ENCODE data around the gene SMAP1. TPM values are rescaled to one million over a fixed set of nuclear protein-coding genes. Genes with fewer than 3 reads are reported as not detected.

Gene SMAP1
- total and polyA plus RNA-seq, 11 donors = 10.9 to 35.1 (median 29.9) TPM

- no peak overlapping the region for H3K4me3 ChIP-seq
- DNase-seq = no peak
- no peak overlapping the region for H3K27ac ChIP-seq
- no peaks in the 10 kb centered on the region for H3K27me3 ChIP-seq
- H3K4me1 ChIP-seq = peaks cover 0 to 7% (median 0%) of the 10 kb centered on the region in 12 donors
- peaks cover 0 to 16% (median 6%) of the 10 kb centered on the region in 9 donors for H3K36me3 ChIP-seq
- no peaks in the 10 kb centered on the region for H3K9me3 ChIP-seq
- intact Hi-C loops (cut with DNase I) = no loop called here
- ATAC-seq = no peak
- WGBS, 4 donors = 96 to 98% (median 96%) methylated on average over 1 of the region's 1 CpG
- TF ChIP-seq CTCF (IDR thresholded peaks at IDR 0.05) (no peak), POLR2A (IDR thresholded peaks at IDR 0.05) (no peak)
These were observed 181.8 kb downstream of the SMAP1 start for GRCh38 chr6:70849348-70850069.

DNA sequence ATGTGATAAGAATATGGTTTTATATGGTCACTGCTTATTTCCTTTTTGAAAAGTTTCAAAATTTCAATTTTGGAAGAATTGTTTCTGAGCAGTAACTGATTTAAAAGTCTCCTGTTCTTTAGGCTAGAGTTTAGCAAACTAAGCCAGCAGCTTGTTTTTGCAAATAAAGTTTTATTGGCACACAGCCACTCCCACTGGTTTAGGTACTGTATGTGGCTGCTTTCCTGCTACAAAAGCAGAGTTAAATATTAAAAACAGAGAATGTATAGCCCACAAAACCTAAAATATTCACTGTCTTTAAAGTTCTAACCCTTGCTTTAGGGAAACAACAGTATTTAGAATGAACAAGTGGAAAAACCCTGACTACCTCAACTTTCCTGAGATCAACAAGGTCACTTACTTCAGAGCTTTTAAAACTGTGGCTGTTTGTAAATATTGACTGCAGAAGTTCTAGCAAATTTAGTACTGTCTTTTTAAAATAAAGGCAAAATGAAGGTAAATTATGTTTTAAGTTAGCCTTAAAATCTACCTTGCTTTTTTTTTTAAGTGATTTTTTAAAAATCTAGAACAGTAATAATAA, 185.1 kb downstream of the SMAP1 start:
- Histone ChIP-seq H3K36me3 (peaks cover 0 to 30% (median 13%) of the 10 kb centered on the region in 9 donors), H3K27me3 (no peaks in the 10 kb centered on the region), H3K27ac (no peak overlapping the region), H3K4me3 (no peak overlapping the region), H3K9me3 (no peaks in the 10 kb centered on the region), H3K4me1 (peaks cover 0 to under 1% (median 0%) of the 10 kb centered on the region in 12 donors)
- ATAC-seq (no peak), DNase-seq (no peak)
- no peak for TF ChIP-seq POLR2A (IDR thresholded peaks at IDR 0.05)
- TF ChIP-seq CTCF (IDR thresholded peaks at IDR 0.05) = no peak
- intact Hi-C loops (cut with DNase I) = no loop called here

DNA sequence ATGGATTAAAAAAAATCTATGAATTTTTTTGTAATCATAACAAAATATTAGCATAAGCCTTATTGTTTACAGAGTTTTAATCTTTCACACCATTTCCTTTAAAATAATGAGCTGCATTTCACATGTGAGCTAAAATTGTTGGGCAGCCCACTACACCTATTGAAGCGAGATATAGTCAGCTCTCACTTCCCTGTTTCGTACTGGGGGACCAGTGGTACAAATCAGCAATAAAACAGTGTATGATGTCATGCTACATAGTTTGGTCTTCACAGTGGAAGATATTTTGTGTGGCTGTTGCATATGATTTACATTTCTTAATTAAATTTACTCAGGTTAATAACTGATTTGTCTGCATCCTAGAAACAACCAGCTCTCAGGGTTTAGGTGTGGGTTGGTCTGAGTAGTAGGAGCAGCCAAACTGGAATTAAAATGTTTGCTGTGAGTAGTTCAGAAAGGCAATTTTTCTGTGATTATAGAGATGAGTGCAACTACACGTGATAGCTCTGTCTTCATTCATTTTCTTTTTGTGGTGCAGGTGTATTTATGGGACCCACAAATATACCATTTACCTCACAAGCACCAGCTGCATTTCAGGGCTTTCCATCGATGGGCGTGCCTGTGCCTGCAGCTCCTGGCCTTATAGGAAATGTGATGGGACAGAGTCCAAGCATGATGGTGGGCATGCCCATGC, 189.8 kb downstream of the SMAP1 start:
- no peak for TF ChIP-seq POLR2A (IDR thresholded peaks at IDR 0.05)
- Histone ChIP-seq H3K27ac (no peak overlapping the region), H3K9me3 (no peaks in the 10 kb centered on the region), H3K4me3 (no peak overlapping the region), H3K27me3 (no peaks in the 10 kb centered on the region), H3K36me3 (peaks cover 0 to 72% (median 34%) of the 10 kb centered on the region in 9 donors), H3K4me1 (no peaks in the 10 kb centered on the region)
- DNase-seq (no peak), ATAC-seq (no peak)
- intact Hi-C loops (cut with DNase I) = no loop called here
- 89 to 98% (median 95%) methylated on average over 5 of the region's 5 CpGs for WGBS, 4 donors

GRCh38 chr6:70860045-70860444, 192.4 kb downstream of the SMAP1 start:
- DNase-seq = no peak
- Histone ChIP-seq H3K36me3 (peaks cover 0 to 55% (median 33%) of the 10 kb centered on the region in 9 donors), H3K27me3 (no peaks in the 10 kb centered on the region), H3K9me3 (no peaks in the 10 kb centered on the region), H3K27ac (no peak overlapping the region), H3K4me1 (peaks cover 0 to 3% (median 0%) of the 10 kb centered on the region in 12 donors), H3K4me3 (no peak overlapping the region)
- intact Hi-C loops (cut with DNase I) = no loop called here
- WGBS, 4 donors = 85 to 100% (median 92%) methylated on average over 1 of the region's 1 CpG
- no peak for TF ChIP-seq POLR2A (IDR thresholded peaks at IDR 0.05)
- no peak for TF ChIP-seq CTCF (IDR thresholded peaks at IDR 0.05)
- no peak for ATAC-seq

Measured in heart left ventricle (tissue), 16 donors.